Stomach (tissue), 9 donors: Measurements from ENCODE around the gene CCDC68. TPM values are rescaled to one million over a fixed set of nuclear protein-coding genes. Genes with fewer than 3 reads are reported as not detected.

Experiments used
- DNase-seq, 2 donors: peaks; one replicate each; pipeline versions ENCODE4 v3.0.0 to v3.0.0-alpha.2; 2013 to 2019
- H3K27ac ChIP-seq, 5 donors: fragments of 200-600 bp in 4 of 5; sonication (generic) in 4 of 5; one replicate each; pipeline ENCODE4 v1.5.1; 2013 to 2019; ENCODE audit warnings: mild to moderate bottlenecking in 1 of 5, moderate library complexity in 1 of 5
- H3K27me3 ChIP-seq, 3 donors: fragments of 200-600 bp; sonication (generic); one replicate each; pipeline ENCODE4 v1.5.1; 2017 to 2019; ENCODE audit warnings: mixed run types in 1 of 3
- H3K36me3 ChIP-seq, 4 donors: fragments of 200-600 bp; sonication (generic); 1 replicate in 3 of 4; 2 replicates in 1 of 4; pipeline ENCODE4 v1.5.1; 2016 to 2019
- H3K4me1 ChIP-seq, 4 donors: fragments of 200-600 bp; sonication (generic); one replicate each; pipeline ENCODE4 v1.5.1; 2016 to 2019
- H3K4me3 ChIP-seq, 4 donors: fragments of 200-600 bp; sonication (generic) in 3 of 4; one replicate each; pipeline ENCODE4 v1.5.1; 2016 to 2019; ENCODE audit warnings: mild to moderate bottlenecking in 1 of 4
- H3K9me3 ChIP-seq, 4 donors: fragments of 200-600 bp; sonication (generic); one replicate each; pipeline ENCODE4 v1.5.1; 2016 to 2019
- CTCF ChIP-seq, 7 experiments: fragments of 450-650 bp in 4 of 7; fragments of 200-600 bp in 3 of 7; sonication (generic) in 3 of 7; IDR thresholded peaks; one replicate each; pipeline ENCODE4 v1.5.1; 2016 to 2019; ENCODE audit warnings: antibody characterized with exemption in 7 of 7, control low read depth in 2 of 7, mild to moderate bottlenecking in 1 of 7
- EP300 ChIP-seq: sonication (generic); formaldehyde crosslinking; IDR thresholded peaks from one replicate; pipeline ENCODE4 v1.6.1; 2017; ENCODE audit warnings: antibody characterized with exemption
- POLR2A ChIP-seq, 4 donors: fragments of 450-650 bp; IDR thresholded peaks; one replicate each; pipeline ENCODE4 v1.6.1; 2016; ENCODE audit warnings: antibody characterized with exemption in 4 of 4, control low read depth in 2 of 4, mild to moderate bottlenecking in 1 of 4, moderate library complexity in 1 of 4
- POLR2AphosphoS5 ChIP-seq, 3 donors: sonication (generic); formaldehyde crosslinking; IDR thresholded peaks; one replicate each; pipeline ENCODE4 v1.6.1; 2016; ENCODE audit warnings: antibody characterized with exemption in 3 of 3
- WGBS, 5 donors: extraction: QIAGEN DNeasy Blood & Tissue Kit in 3 of 5; methylation state at CpG; one replicate each; pipeline versions ENCODE4 v1.1.5 to v1.1.7; 2013 to 2018; 5-methylcytosine and 5-hydroxymethylcytosine counted together
- intact Hi-C: fragments of 100-400 bp; cut with DNase I; formaldehyde crosslinking; loops from one replicate; pipeline ENCODE4 v1.15.1; 2023; ENCODE audit warnings: low total_unique reads
- polyA plus RNA-seq, 3 donors: library from polyadenylated mRNA; stranded (reverse); fragments of 200-250 nt; gene quantifications; one replicate each; pipeline ENCODE4 v1.2.3, GENCODE V29; 2013
- total RNA-seq, 5 donors: library from RNA; depleted of rRNA; stranded (reverse); fragments of >200 nt; gene quantifications; one replicate each; pipeline versions ENCODE4 v1.1.0 to v1.2.3, GENCODE V29; 2014 to 2016
- donor health status: healthy with polysubstance abuse.
- donor health status: Bipolar disorder and iron deficiency.
- donor health status: healthy.

CCDC68 gene
- total and polyA plus RNA-seq, 8 donors = 2.8 to 154 (median 22.0) TPM

- peaks cover 0 to 13% (median 7%) of the 10 kb centered on the region in 3 donors for H3K27me3 ChIP-seq
Observed at GRCh38 chr18:54961016-54961423, 1.8 kb upstream of the CCDC68 start.

GRCh38 chr18:54960197-54960596, 936 bp upstream of the CCDC68 start:
- no peaks in the 10 kb centered on the region for H3K9me3 ChIP-seq
- no peaks in the 10 kb centered on the region for H3K36me3 ChIP-seq
- no peak overlapping the region for H3K4me3 ChIP-seq
- no peak for DNase-seq
- intact Hi-C loops = no loop called here
- TF ChIP-seq POLR2A (IDR thresholded peaks at IDR 0.05) (no peak), CTCF (IDR thresholded peaks at IDR 0.05) (no peak), POLR2AphosphoS5 (IDR thresholded peaks at IDR 0.05) (no peak), EP300 (no peak)
- peaks cover 0 to 13% (median 7%) of the 10 kb centered on the region in 3 donors for H3K27me3 ChIP-seq
- H3K27ac ChIP-seq = peak overlapping the region in 3 of 5 donors; percentile 9 to 88 (median 88)
- WGBS, 5 donors = 60 to 81% (median 72%) methylated on average over 3 of the region's 3 CpGs
- peaks cover 0 to 37% (median 23%) of the 10 kb centered on the region in 4 donors for H3K4me1 ChIP-seq

More at GRCh38 chr18:54961016-54961423, 1.8 kb upstream of the CCDC68 start:
- intact Hi-C loops = no loop called here
- peak overlapping the region in 1 of 5 donors; percentile 47 for H3K27ac ChIP-seq
- DNase-seq = peak in 1 of 2 donors; percentile 61
- H3K4me1 ChIP-seq = peaks cover 0 to 37% (median 18%) of the 10 kb centered on the region in 4 donors
- 27 to 37% (median 35%) methylated on average over 2 of the region's 2 CpGs for WGBS, 5 donors
- TF ChIP-seq EP300 = no peak
- peak in 2 of 3 donors; percentile 57 to 73 for TF ChIP-seq POLR2AphosphoS5 (IDR thresholded peaks at IDR 0.05)
- TF ChIP-seq CTCF (IDR thresholded peaks at IDR 0.05) = no peak
- TF ChIP-seq POLR2A (IDR thresholded peaks at IDR 0.05) = no peak
- H3K4me3 ChIP-seq = no peak overlapping the region
- no peaks in the 10 kb centered on the region for H3K9me3 ChIP-seq
- H3K36me3 ChIP-seq = no peaks in the 10 kb centered on the region

GRCh38 chr18:54957996-54958395, 1.3 kb downstream of the CCDC68 start:
- Histone ChIP-seq H3K4me3 (peak overlapping the region; percentile 43 to 67 (median 59)), H3K36me3 (no peaks in the 10 kb centered on the region), H3K9me3 (no peaks in the 10 kb centered on the region), H3K27me3 (peaks cover 0 to 13% (median 7%) of the 10 kb centered on the region in 3 donors), H3K4me1 (peaks cover 0 to 32% (median 23%) of the 10 kb centered on the region in 4 donors), H3K27ac (peak overlapping the region; percentile 61 to 88 (median 86))
- 19 to 29% (median 26%) methylated on average over 5 of the region's 5 CpGs for WGBS, 5 donors
- peak in 2 of 3 donors; percentile 5 to 7 for TF ChIP-seq POLR2AphosphoS5 (IDR thresholded peaks at IDR 0.05)
- no peak for TF ChIP-seq CTCF (IDR thresholded peaks at IDR 0.05)
- peak in 1 of 2 donors; percentile 76 for DNase-seq
- intact Hi-C loops = no loop called here

DNA sequence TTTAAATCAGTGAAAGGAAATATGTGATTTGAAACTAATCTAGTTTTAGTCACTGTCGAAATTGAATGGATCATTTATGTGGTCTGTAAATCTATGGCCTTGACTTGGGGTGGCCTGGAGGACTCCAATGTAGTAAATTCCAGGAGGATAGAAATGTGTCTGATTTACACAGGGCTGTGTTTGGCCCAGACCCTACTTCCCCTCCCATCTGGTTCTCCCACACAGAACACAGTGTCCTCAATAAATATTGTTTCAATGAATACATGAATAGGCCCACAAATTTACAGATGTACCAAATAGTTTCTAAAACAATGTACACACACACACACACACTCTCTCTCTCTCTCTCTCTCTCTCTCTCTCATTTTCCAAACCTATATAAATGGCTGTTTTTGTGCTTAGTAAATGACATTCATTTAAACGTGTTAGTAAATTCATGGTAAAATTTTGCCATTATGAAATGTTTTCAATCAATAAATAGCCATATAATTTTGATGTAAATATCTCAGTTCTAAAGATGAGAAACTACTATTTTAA, 1.9 kb downstream of the CCDC68 start:
- H3K9me3 ChIP-seq = no peaks in the 10 kb centered on the region
- no peak for TF ChIP-seq EP300
- no peak for TF ChIP-seq POLR2A (IDR thresholded peaks at IDR 0.05)
- no peak for TF ChIP-seq CTCF (IDR thresholded peaks at IDR 0.05)
- TF ChIP-seq POLR2AphosphoS5 (IDR thresholded peaks at IDR 0.05) = no peak
- no peaks in the 10 kb centered on the region for H3K36me3 ChIP-seq
- WGBS, 5 donors = 27 to 48% (median 39%) methylated on average over 2 of the region's 2 CpGs
- intact Hi-C loops = no loop called here
- peaks cover 0 to 32% (median 23%) of the 10 kb centered on the region in 4 donors for H3K4me1 ChIP-seq
- peak overlapping the region in 4 of 5 donors; percentile 85 to 88 (median 87) for H3K27ac ChIP-seq
- H3K4me3 ChIP-seq = no peak overlapping the region
- peaks cover 0 to 13% (median 7%) of the 10 kb centered on the region in 3 donors for H3K27me3 ChIP-seq
- DNase-seq = no peak
